Stromal cell of bone marrow (primary cell): ENCODE measurements around the gene KLHL29.

Experiments used
- DNase-seq: peaks from one replicate; pipeline ENCODE4 v3.0.0-alpha.2; 2012; ENCODE audit warnings: low read depth

The KLHL29 gene

DNA sequence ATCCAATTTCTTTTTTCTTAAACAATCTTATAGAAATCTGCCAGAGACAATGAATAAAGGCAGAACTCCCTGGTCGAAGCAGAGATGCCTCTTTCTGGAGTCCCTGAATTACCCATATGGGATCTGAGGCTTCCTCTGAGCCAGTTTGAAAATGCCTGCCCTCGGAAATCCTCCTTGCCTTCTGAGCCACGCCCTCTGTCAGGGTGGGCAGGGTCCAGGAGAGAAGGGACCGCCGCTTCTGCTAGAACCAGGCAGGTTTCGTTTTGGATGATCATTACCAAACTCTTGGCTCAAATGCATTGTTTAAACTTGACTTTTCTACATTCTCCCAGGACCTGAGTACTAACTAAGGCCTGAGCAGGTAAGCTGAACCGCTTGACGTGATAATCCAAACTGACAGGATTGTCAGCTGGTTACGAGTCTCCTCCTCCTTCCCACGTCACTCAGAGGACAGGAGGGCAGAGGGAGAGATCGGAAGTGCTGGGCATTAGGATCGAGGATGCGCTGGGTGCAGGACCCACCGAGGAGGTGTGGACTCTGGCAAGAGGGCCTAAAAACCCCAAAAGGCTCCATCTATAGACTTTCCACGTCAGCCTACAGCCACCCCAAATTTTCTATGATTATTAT lies 128.4 kb downstream of the KLHL29 start:
- no peak for DNase-seq

DNA sequence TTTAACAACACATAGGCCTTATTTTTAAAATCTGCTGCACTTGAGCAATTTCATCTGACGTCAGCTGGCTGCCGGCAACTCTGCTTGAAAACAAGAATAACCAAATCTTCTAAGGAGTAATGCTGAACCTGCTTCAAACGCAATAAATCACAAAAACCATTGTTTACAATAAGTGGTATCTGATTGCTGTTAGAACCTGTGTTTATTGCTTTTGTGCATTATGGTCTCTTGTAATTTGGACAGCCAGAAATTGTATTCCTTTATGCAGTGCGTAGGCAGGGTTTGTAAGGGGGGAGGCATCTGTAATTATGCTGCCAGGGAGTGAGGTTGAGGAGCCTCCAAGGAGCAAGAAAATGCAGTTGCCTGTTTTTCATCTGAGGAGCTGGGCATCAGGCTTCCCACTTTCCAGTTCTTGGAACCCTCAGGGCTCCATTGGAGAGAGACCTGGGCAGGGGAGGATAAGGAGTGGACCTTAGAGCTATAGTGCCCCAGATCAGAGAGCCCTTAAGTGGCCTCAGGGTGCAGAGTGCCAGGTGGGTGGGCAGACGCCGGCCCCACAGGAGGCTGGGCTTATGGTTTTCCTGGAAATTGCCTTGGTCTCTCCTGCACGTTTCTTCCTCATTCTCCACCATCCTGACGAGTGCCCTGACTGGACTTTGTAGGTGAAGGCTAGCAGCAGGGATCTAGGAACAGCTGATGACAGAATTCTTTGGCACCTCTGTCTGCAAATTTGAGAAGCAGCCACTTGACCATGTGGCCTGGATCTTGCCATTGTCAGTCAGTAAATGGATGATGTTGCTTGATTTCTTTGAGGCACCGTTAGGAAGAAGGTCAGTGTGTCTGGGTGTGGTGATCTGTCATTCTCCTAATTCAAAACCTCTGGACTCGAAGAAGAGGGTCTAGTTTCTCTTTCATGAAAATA lies 129.2 kb downstream of the KLHL29 start:
- no peak for DNase-seq

DNA sequence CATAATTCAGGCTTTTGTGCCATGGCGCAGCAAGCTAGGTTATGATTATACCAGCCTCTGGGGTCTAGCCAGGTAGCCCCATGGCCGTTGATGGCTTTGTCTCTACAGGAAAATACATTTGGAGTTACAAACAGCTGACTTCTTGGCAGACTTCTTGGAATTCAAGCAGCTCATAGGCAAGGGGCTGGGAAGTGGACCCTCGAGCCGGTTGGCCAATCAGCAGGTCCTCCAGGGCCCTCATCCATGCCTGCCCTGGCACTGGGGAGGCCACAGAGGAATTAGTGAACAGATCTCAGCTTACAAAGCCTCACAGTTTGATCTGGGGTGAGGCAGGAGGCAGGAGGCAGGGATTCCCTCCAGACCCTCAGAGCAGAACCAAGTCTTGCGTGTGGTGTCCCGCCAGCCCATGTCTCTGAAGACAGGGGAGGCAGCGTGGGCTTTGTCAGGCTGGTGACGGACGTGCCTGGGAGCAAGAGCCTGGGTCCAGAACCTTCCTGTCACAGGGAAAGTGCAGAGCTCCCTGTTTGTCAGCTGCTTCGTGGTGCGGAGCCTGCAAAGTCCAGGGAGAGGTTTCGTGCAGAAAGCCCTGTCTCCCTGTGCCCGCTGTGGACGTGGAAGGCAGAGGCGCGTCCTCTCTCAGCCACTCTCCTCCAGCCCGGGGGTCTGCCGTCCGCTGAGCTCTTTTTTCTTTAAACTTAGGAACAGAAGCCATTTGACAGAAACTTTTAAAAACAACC lies 131.7 kb downstream of the KLHL29 start:
- DNase-seq, result no peak

DNA sequence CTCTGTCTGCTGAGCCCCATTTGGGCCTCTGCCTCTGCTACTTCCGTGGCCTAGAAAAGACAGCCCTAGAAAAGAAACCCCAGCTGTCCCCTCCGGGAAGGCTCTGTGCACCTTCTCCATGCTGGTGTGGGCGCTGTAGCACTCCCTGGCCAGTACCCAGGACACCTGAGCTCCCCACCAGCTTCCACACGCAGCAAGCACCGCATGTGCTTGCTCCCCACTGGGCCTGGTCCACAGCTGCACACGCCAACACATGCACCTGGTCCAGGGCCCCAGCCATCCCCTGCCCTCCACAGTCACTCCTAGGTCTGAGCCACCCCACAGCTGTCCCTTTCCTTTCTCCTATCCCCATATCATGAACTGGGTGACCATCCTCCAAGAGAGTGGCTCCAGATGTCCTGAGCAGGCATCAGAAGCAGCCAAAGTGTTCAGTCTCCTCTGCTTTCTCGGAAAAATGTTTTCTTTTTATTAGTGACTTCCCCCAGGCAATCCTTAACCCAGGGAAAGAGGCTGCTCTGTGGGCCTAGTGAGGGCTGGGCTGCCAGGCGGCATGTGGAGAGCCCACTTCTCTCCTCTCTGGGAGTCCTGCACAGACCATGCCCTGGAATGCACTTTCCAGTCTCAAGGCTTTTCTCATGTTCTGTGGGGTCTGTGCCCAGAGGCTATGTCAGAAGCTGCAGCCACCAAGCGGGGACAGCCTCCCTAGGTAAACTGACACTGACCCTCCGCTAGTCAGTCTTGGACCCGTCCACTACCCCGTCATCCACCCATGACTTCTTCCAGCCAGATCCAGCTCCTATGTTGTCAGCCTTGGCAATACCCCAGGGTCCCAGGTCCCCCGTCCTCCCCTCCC lies 133.7 kb downstream of the KLHL29 start:
- DNase-seq, result no peak

DNA sequence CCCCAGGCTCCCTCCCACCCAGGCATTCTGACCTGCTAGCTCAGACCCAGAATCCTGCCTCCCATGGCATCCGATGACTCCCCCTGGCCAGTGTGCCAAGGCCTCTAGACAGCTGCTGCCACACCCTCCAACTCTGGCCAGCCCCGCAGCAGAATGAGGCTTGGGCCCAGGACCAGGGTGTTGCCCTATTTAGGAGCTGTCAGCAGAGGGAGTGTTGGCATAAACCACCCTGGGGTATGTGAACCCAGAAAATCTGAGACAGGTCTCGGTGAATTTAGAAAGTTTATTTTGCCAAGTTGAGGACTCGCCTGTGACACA lies 134.3 kb downstream of the KLHL29 start:
- DNase-seq, result no peak

DNA sequence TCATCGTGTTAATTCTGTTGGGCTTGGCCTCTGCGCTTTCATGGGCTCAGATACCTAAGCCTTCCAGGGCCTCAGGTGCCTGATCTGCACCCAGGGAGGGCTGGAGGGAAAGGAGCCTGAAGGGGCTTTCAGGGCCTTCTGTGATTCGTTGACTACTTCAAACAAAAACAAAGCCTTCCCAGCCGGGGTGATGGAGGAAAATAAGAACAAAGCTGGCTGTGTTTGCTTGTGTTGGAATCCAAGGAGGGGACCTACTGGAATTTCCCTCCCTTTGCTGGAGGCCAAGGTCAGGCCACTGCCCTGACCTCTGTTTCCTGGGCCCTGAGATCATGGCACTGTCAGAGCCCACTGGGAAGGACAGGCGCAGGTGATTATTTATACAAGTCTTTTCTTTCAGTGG lies 135.3 kb downstream of the KLHL29 start:
- DNase-seq, result no peak

DNA sequence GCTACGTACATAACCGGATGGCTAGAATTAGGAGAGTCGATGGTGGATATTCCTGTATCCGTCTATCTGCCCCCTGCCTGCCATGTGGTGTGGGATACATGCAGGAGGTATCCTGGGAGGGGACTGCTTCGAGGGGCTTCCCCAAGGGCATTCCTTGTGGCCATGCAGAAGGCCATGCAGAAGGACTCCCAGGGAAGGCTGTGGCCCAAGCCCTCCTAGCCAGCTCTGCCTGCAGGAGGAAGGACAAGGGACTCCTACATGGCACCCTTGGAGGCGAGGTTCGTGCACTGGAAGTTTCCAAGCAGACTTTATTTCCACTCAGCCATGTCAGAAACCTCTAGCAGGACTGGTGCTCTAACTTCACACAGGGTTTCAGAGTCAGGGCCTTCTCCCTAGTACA lies 136.1 kb downstream of the KLHL29 start:
- no peak for DNase-seq

DNA sequence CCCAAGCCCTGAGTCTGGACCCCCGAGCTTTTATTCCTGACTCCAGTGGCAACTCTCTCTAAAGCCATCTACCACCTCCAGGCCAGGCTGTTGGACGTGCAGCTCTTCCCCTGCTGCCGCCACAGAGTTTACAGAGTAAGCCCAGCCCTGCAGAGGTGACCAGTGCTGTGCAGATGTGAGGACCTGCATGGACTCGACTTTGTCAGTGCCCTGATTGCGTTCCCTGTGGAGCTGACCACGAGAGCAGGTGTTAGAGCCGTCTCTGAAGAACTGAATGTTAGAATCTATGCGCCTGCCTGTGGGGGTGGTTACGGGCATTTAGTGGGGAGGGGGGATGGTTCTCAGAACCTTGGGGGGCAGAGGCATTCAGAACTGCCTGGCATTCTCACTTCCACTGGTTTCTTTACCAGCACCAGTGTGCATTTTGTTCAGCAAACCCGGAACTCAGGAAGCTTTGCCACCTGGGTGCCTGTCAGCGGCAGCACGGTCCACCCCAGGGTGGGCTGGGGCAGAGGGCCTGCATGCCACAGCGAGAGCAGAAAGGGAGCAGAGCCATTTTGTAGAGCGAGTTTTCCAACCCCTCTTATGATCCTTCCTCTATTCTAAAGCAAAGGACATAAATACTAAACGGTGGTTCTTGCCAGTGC lies 137.9 kb downstream of the KLHL29 start:
- DNase-seq, result no peak

DNA sequence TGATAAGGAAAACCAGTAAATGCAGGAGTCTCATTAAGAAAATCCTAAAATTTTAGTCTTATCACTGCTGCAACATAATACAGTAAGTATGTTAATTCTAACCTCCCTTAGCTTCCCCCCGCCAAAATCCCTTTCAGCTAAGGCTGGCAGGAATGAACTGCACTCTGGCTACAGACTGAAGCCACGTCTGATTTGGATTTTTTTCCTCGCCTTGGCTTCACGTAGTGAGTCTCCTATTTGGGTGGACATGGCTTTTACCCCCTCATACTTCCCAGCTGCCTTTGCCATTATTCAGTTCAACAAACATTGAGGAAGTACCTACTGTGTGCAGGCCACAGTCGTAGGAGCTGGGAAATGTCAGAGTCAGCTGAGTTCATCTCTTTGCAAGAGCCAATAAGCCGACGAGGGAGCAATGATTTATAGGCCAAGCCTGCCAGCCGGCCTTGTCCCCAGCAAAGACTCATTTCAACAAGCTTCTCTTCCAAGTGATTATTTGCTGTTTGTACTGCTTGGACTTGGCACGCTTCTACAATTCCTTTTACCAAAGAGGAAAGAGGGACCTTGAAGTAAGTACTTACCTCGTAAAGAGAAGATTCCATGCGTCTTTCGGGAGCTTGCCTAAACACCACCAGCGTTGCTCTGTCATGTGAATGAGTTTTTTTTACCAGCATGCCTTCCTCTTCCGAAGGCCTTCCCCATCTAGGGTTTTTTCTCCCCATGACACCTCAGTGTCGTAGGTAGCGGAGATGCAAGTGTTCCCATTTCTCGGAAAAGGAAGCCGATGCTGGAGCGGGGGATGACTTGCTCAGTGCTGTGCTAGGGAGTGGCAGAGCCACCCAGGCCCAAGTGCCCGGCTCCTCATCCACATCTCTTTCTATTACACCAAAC lies 138.6 kb downstream of the KLHL29 start:
- DNase-seq, result no peak

DNA sequence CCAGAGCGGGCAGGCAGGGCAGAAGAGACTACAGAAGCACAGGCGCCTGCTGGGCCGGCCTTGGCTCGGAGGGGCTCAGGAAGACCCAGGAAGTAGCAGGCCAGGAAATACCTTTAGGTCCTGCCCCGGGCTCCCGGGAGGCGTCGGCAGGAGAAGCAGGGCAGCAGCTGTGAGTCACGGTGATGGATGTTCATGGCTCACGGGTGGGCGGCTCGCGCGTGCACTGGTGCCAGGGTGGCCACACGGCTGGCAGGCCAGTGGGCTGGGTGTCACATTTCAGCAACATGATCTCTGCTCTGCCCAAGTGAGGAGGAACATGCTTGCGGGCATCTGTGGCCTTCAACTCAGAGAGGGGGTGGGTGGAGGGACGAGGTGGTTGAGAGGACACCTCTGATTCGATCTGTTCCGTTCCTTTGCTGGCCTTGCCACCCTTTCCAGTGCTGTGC lies 139.3 kb downstream of the KLHL29 start:
- no peak for DNase-seq

DNA sequence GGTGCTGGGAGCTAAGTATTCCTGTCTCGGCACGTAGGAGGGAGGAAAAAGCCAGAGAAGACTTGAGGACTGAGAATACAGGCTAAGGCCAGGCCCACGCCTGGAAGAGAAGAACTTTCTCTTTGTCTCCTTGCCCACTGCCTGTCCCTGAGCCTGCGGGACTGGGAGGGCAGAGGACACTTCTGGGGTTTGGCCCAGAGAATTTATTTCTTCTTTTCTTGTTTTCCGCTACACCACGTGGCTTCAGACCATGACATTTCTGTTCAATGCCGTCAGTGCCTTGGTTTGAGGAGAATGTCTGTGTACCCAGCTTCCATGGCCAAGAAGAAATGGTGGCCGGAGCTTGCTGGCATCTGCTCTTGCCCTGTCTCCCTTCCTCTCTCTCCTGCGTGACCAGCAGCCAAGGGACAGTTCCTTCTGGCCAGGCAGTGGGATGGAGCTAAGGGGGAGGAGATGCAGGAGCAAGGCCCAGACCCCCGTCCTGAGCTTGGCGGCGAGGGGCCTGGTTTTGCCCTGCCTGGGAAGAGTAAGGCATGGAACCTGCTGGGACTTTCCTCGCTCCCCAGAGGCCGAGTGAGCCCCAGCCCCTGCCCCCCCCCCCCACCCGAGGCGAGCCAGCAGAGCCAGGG lies 140.3 kb downstream of the KLHL29 start:
- DNase-seq, result no peak

DNA sequence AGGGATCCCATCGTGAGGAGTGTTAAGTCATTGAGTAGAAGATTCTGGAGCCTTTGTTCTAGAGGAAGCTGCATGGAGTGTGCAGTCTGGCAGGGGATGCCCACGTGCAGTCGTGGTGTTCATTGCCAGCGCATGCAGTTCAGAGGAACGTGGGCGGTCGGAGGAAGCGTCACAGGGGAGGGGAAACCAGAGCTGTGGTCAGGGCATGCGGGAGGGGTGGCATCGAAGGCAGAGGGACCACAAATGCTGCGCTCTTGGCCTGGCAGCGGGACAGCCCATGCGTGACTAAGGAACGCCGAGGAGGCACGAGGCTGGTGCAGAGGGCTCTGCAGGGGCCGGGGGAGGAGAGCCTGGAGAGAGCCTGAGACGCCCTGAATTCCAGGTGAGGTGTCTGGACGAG lies 141.1 kb downstream of the KLHL29 start:
- no peak for DNase-seq

DNA sequence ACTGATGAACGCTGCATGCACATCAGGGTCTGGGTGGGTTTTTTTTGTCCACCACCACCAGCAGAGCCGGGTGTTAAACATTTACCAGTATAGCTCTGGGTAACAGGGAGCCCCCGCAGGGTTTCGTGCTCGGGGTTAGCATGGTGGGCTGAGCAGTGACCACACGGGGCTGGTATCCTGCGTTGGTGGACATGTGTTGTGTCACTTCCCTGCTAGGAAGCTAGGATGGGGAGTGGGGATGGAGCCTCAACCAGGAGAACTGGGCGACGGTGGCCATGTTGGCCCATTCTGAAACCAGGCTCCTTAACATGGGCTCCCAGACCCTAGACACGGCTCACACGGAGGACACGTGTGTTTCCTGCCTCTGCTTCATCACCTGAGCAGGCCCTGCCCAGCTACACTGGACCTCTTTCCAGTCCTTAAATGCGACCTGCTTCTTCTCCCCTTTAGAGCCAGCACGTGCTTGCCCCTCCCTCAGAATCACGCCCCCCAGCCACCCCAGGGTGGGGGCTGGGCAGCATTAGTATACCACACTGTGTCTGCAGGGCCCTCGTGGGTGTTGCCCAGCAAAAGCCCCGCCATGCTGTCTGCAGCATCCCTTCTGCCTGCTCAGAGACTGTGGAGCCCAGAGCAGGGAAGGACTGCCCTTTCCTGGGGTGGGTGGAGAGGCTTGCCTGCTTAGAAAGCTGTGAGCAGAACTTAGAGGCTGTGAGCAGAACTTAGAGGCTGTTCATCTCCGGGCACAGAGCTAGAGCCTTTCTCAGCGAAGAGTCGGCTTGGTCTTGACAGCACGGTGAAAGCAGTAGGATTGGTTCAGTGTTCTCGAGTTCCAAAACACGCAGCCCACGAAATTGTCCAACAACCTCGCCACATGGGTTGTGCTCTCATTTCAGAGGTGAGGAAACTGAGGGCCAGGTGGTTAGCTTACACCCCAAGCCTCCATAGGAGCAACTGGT lies 142.1 kb downstream of the KLHL29 start:
- no peak for DNase-seq

DNA sequence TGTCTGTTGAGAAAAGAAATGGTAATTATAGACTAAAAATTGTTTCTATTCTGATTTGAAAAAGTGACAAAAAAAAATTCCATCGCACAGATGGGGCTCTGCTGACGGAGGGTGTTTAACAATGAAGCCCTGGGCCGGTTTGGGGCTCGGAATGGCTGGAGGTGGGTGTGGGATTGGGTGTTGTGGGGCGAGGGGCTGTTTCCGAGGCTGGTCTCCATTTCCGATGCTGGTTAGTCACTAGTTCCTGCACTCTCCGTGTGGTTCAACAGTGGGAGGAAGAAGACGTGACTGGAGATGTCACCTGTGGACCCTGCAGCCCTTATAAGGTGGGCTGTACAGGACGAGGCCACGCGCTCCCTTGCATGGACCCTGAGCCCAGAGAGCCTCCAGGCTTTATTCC lies 143.2 kb downstream of the KLHL29 start:
- no peak for DNase-seq

DNA sequence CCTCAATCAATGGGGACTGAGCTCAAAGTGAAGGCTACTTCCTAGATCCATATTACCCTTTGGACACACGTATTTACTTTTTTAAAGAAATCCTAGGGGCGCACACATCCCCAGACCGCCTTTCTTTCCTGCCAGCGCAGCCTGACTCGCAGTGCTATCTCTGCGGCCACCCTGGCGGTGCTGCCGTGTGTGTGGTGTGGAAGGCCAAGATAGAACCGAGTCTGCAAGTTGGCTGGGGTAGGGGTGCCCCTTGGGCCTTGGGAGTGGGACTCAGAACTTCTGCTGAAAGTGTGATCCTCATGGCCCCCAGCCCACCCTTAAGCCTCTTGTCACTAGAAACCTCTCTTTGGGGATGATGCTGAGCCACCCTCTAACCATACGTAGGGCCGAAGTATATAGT lies 143.7 kb downstream of the KLHL29 start:
- DNase-seq, result no peak

DNA sequence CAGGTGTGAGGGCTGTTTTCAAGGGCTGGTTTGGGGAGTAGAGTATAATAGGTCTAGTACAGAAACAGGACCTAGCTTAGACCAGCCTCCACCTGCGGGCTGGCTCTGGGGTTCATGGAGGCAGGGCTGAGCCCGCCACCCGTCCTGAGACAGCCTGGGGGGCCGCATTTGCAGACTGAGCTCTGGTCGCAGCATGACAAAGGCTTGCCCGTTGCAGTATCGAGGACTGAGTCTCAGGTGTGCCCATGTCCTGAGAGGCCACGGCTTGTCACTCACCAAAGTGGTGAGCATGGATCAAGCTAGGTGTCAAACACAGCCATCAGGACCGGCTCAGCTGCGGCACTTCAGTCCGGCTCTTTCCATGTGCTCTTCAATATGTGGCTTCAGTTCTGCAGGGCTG lies 144.7 kb downstream of the KLHL29 start:
- no peak for DNase-seq

DNA sequence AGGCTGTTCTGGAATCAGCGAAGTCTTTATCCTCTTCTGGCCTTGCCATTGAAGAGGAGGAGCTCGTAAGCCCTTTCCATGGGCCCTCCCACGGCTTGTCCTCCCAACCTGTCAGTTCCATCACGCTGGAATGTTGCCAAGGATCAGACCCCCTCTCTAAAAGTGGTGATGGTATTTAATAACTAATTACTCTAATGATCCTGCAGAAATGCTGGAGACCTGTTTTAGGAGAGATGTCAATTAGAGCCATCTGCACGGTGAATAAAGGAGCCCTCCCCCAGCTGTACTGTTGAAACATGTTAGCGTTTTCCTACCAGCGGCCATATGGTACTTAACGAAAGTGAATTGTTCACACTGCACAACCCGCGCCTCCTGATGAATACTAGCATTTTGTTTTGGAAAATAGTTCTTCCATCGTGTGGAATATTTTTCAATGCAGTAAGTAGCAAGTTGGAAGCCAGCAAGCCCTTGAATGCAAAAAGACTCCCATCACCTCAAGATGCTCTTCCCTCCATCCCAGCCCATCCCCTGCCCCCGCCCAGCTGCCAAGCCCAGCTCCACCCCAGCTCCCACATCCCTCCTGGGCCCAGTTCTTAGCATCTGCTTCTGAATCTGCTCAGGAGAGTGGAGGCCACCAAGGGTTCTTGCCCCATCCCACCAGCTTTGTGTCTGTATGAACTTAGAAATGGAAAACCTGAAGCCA lies 145.4 kb downstream of the KLHL29 start:
- DNase-seq, result no peak

DNA sequence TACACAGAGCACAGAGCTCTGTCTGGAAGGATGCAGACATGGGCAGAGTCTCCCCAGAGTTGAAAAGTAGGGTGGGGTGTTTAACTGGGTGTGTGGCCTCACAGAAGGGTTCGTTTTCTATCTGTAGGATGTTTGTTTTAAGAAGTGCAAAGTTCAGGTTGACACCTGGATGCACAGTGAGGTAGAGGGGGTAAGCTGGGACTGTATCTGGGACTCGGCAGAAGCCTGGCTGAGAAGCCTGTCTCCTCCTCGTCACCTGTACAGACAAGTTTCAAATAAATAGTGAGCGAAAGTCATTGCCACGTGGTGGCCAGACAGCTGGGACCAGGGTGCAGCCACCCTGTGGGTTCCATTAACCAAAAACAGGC lies 145.9 kb downstream of the KLHL29 start:
- no peak for DNase-seq
